PC-3 (cell line): Measurements from ENCODE around the gene ADCY9. TPM values are rescaled to one million over a fixed set of nuclear protein-coding genes. Genes with fewer than 3 reads are reported as not detected.

Experiments used
- ATAC-seq: fragments of 200-7000 bp; cut with Tn5 transposase; 2 replicates; pipeline ENCODE4 v1.9.1; 2020; ENCODE audit warnings: mild to moderate bottlenecking, moderate library complexity
- BruUV-seq: library from RNA; stranded (reverse); fragments of 400-500 nt; replicated peaks from 2 replicates; lab custom pipeline; 2021; lab: Mats Ljungman, UMichigan
- CTCF ChIA-PET: fragments of 300-600 bp; sonication (Branson Sonifier 250); formaldehyde crosslinking; loops from one replicate; lab custom pipeline; 2022; ENCODE audit warnings: antibody characterized with exemption; lab: Charles Lee
- POLR2A ChIA-PET: fragments of 300-600 bp; sonication (Branson Sonifier 250); formaldehyde crosslinking; loops from one replicate; lab custom pipeline; 2022; ENCODE audit warnings: antibody characterized with exemption; ENCODE audit not compliant: unreplicated experiment; lab: Charles Lee
- DNase-seq: peaks from one replicate; pipeline ENCODE4 v3.0.0-alpha.2; 2015
- H2AFZ ChIP-seq: fragments of 300-600 bp; sonication (generic); 2 replicates; pipeline ENCODE4 v1.6.0; 2016; ENCODE audit warnings: antibody characterized with exemption, low read length
- H3F3A ChIP-seq: fragments of 300-600 bp; sonication (generic); one replicate; pipeline ENCODE4 v1.6.0; 2017; ENCODE audit warnings: antibody characterized with exemption, low read length, control low read depth, mild to moderate bottlenecking; ENCODE audit not compliant: unreplicated experiment
- H3K27ac ChIP-seq: fragments of 300-600 bp; sonication (generic); 2 replicates; pipeline ENCODE4 v1.5.1; 2016; ENCODE audit warnings: mild to moderate bottlenecking, low read length
- H3K27me3 ChIP-seq: fragments of 300-600 bp; sonication (generic); 2 replicates; pipeline ENCODE4 v1.6.1; 2016; ENCODE audit warnings: low read length, mixed read lengths
- H3K36me3 ChIP-seq: fragments of 300-600 bp; sonication (generic); 2 replicates; pipeline ENCODE4 v1.6.1; 2016; ENCODE audit warnings: low read depth, mixed run types, low read length, mixed read lengths
- H3K4me1 ChIP-seq: fragments of 300-600 bp; sonication (generic); 2 replicates; pipeline ENCODE4 v1.5.1; 2016; ENCODE audit warnings: low read length; ENCODE audit not compliant: insufficient read depth
- H3K4me2 ChIP-seq: fragments of 300-600 bp; sonication (generic); 2 replicates; pipeline ENCODE4 v1.6.0; 2016; ENCODE audit warnings: low read length
- H3K4me3 ChIP-seq: fragments of 300-600 bp; sonication (generic); 2 replicates; pipeline ENCODE4 v1.5.1; 2016; ENCODE audit warnings: mild to moderate bottlenecking, low read length, mixed read lengths
- H3K79me2 ChIP-seq: fragments of 300-600 bp; sonication (generic); 2 replicates; pipeline ENCODE4 v1.6.1; 2017; ENCODE audit warnings: low read length, mixed read lengths
- H3K9ac ChIP-seq: fragments of 300-600 bp; sonication (generic); 2 replicates; pipeline ENCODE4 v1.6.0; 2016; ENCODE audit warnings: mild to moderate bottlenecking, low read length
- H3K9me2 ChIP-seq: fragments of 300-600 bp; sonication (generic); replicated peaks from 2 replicates; pipeline ENCODE4 v1.6.1; 2016; ENCODE audit warnings: mixed run types, low read length, mixed read lengths
- H3K9me3 ChIP-seq: fragments of 300-600 bp; sonication (generic); 2 replicates; pipeline ENCODE4 v1.6.1; 2016; ENCODE audit warnings: low read length, mixed read lengths
- H4K20me1 ChIP-seq: fragments of 300-600 bp; sonication (generic); 2 replicates; pipeline ENCODE4 v1.6.1; 2016; ENCODE audit warnings: low read length, mixed read lengths
- CTCF ChIP-seq: fragments of 300-600 bp; sonication (generic); conservative IDR thresholded peaks from 2 replicates; pipeline ENCODE4 v1.5.1; 2017; ENCODE audit warnings: antibody characterized with exemption, low read depth, mild to moderate bottlenecking, low read length
- EZH2 ChIP-seq: fragments of 300-600 bp; sonication (generic); IDR thresholded peaks from one replicate; pipeline ENCODE4 v1.6.1; 2017; ENCODE audit warnings: antibody characterized with exemption, mild to moderate bottlenecking, low read length; ENCODE audit not compliant: unreplicated experiment
- EZH2phosphoT487 ChIP-seq: fragments of 300-600 bp; sonication (generic); IDR thresholded peaks from 2 replicates; pipeline ENCODE4 v1.6.1; 2018; ENCODE audit warnings: mild to moderate bottlenecking, antibody characterized with exemption, low read length, borderline replicate concordance
- intact Hi-C: fragments of 100-400 bp; cut with micrococcal nuclease; formaldehyde crosslinking; loops from 2 replicates; pipeline ENCODE4 v1.9.0; 2023
- total RNA-seq: library from RNA; depleted of rRNA; stranded (reverse); fragments of >200 nt; gene quantifications from 2 replicates; pipeline ENCODE4 v1.2.3, GENCODE V29; 2014

The ADCY9 gene
- total RNA-seq, 1 experiment from 2014 or later: 6.2 TPM

DNA sequence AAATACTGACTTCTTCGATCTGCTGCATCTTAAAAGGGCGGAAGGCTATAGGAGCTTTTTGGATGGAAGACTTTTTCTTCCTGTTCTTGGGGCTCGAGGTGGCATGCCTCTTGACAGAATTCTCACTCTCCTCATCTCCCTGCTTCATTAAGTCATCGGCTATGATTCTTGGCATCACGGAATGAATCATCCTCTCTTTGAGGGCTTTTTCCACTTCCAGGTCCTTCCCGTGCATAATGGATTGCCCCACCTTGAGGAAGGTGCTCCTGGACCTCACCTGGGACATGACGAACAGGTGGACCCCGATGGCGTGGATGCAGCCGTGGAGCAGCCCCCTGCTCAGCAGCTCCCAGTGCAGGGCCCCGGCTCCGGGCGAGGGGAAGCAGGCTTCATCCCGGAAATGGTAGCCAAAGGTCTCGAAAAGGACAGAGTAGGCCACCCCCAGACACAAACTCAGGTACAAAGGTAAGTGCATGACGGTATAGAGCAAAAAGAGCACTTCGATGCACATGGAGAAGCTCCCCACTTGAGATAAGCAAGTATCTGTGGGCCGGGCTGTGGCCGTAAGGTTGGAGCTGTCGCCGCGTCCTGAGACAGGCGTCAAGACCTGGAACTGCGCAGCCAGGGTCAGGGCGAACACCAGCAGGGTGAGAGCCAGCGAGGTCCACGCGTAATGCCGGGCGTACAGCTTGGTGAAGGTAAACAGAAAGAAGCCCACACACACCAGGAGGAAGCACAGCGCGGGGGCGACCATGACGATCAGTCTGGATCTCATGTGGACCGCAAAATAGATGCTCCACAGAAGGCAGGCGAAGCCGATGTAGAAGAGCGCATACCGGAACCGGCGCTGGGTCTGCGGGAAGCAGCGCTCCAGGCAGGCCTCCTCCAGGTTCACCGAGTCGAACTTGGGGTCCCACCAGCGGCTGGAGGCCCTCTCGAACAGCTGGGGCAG, 1.7 kb downstream of the ADCY9 start:
- DNase-seq (no peak), ATAC-seq (no peak)
- Histone ChIP-seq H3K9ac (no peak overlapping the region), H4K20me1 (no peaks in the 10 kb centered on the region), H3K9me3 (no peaks in the 10 kb centered on the region), H3K79me2 (peaks cover 35% of the 10 kb centered on the region), H2AFZ (no peak overlapping the region), H3K27me3 (no peaks in the 10 kb centered on the region), H3K27ac (no peak overlapping the region), H3K4me3 (no peak overlapping the region), H3K9me2 (no peaks in the 10 kb centered on the region), H3K4me1 (peaks cover 37% of the 10 kb centered on the region), H3F3A (no peaks in the 10 kb centered on the region), H3K36me3 (no peaks in the 10 kb centered on the region), H3K4me2 (peak overlapping the region; percentile 87)
- CTCF ChIA-PET: no interaction called here
- TSS peak; percentile 51 for BruUV-seq
- intact Hi-C loops: loop anchor here (10.0 kb wide), 1 partner anchor 130 kb away; no protein-coding TSS in a partner anchor
- TF ChIP-seq CTCF (no peak), EZH2phosphoT487 (no peak), EZH2 (no peak)
- POLR2A ChIA-PET: no interaction called here

DNA sequence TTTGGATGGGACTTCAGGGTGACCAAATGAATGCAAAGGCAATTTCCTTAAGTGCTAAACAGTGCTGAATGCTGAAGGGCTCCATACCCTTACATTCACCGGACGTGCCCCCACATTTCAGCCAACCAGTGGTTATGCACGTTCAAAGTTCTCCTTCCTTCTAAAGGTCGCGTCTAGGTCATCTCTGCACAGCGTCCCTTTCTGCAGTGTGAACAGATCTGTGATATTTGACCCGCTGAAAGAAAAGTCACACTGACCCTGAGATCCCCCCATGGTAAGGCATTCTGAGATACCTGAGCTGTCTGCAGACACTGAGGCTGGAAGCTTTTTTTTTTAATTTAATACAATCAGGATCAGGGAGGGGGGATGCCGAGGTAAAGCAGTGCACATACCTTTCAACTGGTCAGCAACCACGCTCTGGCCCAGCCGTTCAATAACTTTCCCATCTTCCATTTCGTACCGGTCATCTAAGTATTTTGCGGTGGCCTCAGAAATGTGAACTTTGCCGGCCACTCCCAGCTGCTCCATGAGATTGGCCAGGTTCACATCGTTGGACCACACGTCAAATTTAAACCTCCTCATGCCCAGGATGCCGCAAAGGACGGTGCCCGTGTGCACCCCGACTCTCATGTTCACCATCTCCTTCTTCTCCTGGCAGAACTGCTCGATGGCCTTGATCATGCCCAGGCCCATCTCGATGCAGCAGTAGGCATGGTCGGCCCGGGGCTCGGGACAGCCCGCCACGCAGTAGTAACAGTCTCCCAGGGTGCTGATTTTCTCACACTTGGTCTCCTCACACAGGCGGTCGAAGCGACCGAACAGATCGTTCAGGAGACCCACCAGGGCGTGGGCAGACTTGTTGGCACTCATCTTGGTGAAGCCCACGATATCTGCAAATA, 2.6 kb downstream of the ADCY9 start:
- H3K79me2 ChIP-seq: peaks cover 35% of the 10 kb centered on the region

More for the DNA sequence above, 2.6 kb downstream of the ADCY9 start:
- Histone ChIP-seq H3K4me1 (peaks cover 37% of the 10 kb centered on the region), H3K4me2 (peak overlapping the region; percentile 87), H3K9ac (no peak overlapping the region), H3K9me2 (no peaks in the 10 kb centered on the region), H3F3A (no peaks in the 10 kb centered on the region), H3K27me3 (no peaks in the 10 kb centered on the region), H3K4me3 (peak overlapping the region; percentile 64; the same call in 1 of the 2 replicates), H4K20me1 (no peaks in the 10 kb centered on the region), H3K9me3 (no peaks in the 10 kb centered on the region), H3K27ac (no peak overlapping the region), H3K36me3 (no peaks in the 10 kb centered on the region), H2AFZ (no peak overlapping the region)
- POLR2A ChIA-PET: no interaction called here
- no TSS peak for BruUV-seq
- no peak for DNase-seq
- TF ChIP-seq EZH2 (no peak), CTCF (no peak), EZH2phosphoT487 (no peak)
- CTCF ChIA-PET: no interaction called here
- intact Hi-C loops: loop anchor here (10.0 kb wide), 1 partner anchor 129 kb away; no protein-coding TSS in a partner anchor
- no peak for ATAC-seq
